Measurements from ENCODE around the gene SLC6A3. TPM values are rescaled to one million over a fixed set of nuclear protein-coding genes. Genes with fewer than 3 reads are reported as not detected.

The SLC6A3 gene
- total RNA-seq, 1 donor from 2014 or later, result not detected

DNA sequence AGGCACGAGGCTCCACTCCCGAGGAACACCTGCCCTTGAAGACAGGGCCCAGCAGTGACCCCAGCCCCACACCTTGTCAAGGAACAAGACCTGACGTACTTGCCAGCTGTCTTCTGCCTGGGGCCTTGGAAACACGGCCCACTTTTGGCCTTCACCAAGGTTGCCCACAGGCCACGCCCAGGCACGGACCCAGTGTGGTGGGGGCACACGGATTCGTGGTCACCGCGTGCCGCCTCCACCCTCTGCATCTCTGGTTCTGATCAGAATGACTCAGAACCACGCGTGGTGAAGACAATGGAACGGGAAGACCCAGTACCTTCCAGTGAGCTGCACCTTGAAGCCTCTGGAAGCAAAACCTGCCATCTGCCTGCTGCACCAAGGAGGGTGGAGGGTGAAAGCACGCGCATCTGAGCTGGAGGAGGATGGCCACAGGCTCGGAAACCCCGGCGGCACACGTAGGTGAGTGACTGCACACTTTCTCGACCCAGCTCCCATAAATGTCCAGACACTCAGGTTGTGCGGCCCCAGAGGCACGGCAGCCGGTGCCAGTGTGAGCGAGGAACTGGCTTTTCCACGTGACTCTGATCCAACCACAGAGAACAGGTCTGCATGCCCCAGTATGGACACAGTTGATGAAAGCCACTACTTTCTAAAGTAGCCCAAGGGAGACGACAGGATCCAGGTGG is 42.0 kb upstream of the SLC6A3 start:
- TF ChIP-seq, protein P1, sequence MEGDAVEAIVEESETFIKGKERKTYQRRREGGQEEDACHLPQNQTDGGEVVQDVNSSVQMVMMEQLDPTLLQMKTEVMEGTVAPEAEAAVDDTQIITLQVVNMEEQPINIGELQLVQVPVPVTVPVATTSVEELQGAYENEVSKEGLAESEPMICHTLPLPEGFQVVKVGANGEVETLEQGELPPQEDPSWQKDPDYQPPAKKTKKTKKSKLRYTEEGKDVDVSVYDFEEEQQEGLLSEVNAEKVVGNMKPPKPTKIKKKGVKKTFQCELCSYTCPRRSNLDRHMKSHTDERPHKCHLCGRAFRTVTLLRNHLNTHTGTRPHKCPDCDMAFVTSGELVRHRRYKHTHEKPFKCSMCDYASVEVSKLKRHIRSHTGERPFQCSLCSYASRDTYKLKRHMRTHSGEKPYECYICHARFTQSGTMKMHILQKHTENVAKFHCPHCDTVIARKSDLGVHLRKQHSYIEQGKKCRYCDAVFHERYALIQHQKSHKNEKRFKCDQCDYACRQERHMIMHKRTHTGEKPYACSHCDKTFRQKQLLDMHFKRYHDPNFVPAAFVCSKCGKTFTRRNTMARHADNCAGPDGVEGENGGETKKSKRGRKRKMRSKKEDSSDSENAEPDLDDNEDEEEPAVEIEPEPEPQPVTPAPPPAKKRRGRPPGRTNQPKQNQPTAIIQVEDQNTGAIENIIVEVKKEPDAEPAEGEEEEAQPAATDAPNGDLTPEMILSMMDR (conservative IDR thresholded peaks at IDR 0.05; ENCODE audit: low read depth, low read length), result no peak
- DNase-seq (ENCODE audit: low read depth), result no peak
- H3K4me3 ChIP-seq (ENCODE audit: low read depth, low read length), result no peak overlapping the region

DNA sequence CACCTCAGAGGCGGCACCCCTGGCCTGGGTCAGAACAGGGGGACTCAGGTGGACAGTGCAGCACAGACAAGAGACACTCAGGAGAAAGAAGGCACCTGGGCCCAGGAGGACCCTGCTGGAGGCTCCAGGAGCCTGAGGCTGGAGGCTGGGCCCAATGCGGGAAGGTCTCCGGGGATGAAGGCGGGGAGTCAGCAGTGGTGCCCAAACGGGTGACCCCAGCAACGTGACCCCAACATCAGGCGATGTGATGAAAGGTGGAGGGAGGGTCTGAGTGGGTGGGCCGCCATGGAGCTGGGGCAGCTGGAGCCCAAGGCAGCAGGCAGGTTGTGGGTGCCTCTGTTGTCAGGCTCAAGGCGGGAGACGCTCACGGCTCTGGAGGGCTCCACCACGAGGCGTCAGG is 41.0 kb upstream of the SLC6A3 start:
- no peak overlapping the region for H3K4me3 ChIP-seq (ENCODE audit: low read depth, low read length)
- DNase-seq (ENCODE audit: low read depth), result no peak
- TF ChIP-seq, protein P1 (conservative IDR thresholded peaks at IDR 0.05; ENCODE audit: low read depth, low read length), result no peak

DNA sequence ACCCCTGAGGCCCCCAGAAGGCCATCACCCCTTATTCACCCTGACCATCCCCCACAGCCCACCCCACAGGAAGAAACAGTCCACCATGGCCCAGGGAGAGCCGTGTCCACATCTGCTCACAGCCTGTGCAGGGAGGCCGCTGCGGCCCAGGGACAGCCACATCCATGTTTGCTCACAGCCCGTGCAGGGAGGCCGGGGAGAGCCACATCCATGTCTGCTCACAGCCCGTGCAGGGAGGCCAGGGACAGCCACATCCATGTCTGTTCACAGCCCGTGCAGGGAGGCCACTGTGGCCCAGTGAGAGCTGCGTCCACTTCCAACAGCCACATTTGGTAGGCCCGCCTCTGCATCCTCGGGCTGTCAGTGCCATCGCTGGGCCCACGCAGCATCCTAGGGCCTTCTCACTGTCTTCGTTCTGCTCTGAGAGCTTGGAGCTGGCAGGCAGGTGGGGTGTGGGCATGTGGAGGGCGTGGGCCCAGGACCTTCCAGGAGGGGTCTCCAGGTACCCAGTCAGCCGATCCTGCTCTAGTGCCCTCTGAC is 40.4 kb upstream of the SLC6A3 start:
- no peak for DNase-seq (ENCODE audit: low read depth)
- no peak overlapping the region for H3K4me3 ChIP-seq (ENCODE audit: low read depth, low read length)
- TF ChIP-seq, protein P1 (conservative IDR thresholded peaks at IDR 0.05; ENCODE audit: low read depth, low read length), result no peak

DNA sequence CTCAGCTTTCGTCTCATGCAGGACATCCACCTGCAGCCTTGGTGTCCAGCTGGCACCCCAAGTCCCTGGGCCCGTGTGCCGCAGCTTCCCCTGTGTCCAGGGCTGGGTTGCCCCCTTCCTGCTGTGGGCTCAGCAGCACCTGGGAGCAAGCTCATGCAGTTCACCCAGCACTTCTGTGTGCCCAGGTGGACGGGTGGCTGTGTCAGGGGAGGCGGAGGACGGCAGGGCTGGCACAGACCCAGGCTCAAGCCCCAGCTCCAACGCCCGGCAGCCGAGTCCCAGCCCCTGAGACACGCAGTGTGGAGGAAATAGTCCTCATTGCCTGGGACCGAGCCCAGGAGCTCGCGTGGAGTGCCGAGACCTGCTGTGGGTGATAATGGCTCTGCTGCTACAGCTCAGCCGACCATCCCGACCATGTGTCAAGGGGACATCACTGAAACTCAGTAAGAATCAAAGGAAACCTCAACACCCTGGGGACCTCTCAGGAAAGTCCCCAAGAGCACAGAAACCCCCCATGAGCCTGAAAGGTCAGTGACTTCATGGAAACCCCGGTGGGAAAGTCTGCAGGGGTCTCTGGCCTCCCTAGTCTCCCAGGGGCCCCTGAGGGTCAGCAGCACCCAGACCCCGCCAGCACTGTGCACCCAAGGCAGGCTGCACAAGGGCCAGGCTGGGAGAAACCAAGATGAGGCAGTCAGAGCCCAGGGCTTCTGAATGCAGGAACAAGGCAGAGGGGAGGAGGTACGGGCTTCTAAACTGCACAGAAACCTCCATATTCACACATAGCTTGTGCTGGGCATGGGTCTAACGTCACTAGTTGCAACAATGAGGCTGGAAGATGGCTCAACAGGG is 39.7 kb upstream of the SLC6A3 start:
- no peak for DNase-seq (ENCODE audit: low read depth)
- no peak overlapping the region for H3K4me3 ChIP-seq (ENCODE audit: low read depth, low read length)
- TF ChIP-seq, protein P1 (conservative IDR thresholded peaks at IDR 0.05; ENCODE audit: low read depth, low read length), result no peak

DNA sequence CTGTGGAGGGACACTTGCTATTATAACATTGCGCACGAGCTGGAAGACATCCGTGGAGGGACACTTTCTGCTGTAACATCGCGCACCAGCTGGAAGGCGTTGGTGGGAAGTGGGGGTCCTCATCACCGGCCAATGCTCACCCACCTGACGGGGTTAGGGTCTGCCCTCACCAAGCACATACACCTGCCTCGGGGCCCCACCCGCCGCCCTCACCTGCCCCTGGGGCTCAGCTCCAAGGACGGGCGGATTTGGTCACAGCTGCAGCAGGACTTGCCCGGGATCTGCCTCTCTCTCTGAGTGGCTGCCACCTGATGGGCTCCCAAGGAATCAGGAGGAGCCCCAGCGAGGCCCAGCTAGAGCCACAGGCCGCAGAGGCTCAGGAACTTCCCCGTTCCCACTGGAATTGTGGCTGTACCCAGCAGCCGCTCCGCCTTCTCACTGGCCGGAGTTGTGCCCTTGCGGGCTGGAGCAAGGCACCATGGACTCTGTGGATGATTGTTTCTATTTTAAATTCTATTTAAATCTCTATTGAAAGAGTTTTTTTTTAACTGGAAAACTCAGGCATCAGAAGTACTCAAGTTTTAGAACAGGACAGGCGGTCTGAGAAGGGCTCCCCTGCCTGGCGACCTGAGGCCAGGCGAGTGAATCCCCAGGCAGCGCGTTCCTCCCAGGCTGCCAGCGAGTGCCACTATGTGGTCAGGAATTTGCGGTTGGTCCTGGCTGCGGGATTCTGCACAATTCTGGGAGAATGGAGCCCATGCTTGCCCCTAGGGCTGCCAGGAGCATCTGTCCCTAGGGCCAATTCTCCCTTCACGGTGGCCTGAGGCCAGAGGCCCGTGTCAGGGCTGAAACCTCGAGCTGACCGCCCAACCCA is 38.9 kb upstream of the SLC6A3 start:
- H3K4me3 ChIP-seq (ENCODE audit: low read depth, low read length), result no peak overlapping the region
- DNase-seq (ENCODE audit: low read depth), result no peak
- TF ChIP-seq, protein P1 (conservative IDR thresholded peaks at IDR 0.05; ENCODE audit: low read depth, low read length), result no peak

DNA sequence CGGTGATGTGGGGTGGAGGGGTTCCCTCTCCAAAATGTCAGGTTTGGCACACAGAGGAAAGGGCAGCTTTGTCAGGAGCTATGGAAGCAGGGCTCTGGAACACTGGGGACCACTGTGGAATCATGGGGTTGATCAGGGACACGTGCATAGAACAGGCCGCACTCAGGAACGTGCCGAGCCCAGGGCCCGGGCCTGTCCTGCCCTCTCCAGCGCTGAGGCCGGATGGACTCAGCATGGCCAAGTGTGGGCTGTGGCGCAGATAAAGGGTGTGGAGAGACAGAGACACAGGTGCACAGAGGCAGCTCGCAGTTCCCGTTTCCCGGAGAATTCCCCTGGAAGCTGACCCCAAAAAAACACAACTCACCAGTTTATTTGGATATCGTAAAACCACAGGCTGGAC is 37.8 kb upstream of the SLC6A3 start:
- no peak overlapping the region for H3K4me3 ChIP-seq (ENCODE audit: low read depth, low read length)
- TF ChIP-seq, protein P1 (conservative IDR thresholded peaks at IDR 0.05; ENCODE audit: low read depth, low read length), result no peak
- DNase-seq (ENCODE audit: low read depth), result no peak
